HG03575 (cell line): ENCODE measurements around the gene SNX11.
"Not testable (repeated sequence)": the region's sequence is repeated elsewhere in the genome, so short reads cannot be mapped to it uniquely, and the experiment has no call there.

Experiments
- ATAC-seq: cut with Tn5 transposase; IDR thresholded peaks from one replicate; pipeline ENCODE4 v1.9.1; 2021; ENCODE audit not compliant: unreplicated experiment, insufficient number of reproducible peaks, low FRiP score; ENCODE audit errors: extremely low read depth

SNX11 gene

GRCh38 chr17:48107137-48108055 lies at the start of gene SNX11:
SNX11 (plus strand) TSS chr17:48107766; CDS start chr17:48112044, 4,278 bp downstream.
- ATAC-seq = no peak

GRCh38 chr17:48058393-48059124 lies 49.0 kb upstream of the SNX11 start:
- no peak for ATAC-seq

- ATAC-seq = no peak
Observed at GRCh38 chr17:48059125-48059668, 48.4 kb upstream of the SNX11 start.

DNA sequence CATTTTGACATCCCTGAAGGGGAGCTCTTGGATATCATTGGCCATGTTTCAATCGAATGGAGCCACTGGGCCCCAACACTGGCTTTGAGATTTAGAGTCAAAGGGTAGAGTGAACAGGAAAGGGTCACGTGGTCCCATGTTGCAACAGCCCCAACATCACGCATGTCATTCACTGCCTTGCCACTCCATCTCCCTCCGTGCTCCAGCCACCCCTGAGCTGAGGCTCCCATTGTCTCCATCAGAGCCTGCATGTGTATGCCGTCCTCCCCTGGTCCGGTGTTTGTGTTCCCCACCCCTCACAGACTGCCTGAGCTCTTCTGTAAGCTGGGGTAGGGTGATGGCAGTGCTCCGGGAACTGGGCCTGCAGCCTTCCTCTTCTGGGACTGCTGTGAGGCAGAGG lies 47.3 kb upstream of the SNX11 start:
- ATAC-seq = no peak

GRCh38 chr17:48062273-48062672 lies 45.3 kb upstream of the SNX11 start:
- ATAC-seq = no peak

DNA sequence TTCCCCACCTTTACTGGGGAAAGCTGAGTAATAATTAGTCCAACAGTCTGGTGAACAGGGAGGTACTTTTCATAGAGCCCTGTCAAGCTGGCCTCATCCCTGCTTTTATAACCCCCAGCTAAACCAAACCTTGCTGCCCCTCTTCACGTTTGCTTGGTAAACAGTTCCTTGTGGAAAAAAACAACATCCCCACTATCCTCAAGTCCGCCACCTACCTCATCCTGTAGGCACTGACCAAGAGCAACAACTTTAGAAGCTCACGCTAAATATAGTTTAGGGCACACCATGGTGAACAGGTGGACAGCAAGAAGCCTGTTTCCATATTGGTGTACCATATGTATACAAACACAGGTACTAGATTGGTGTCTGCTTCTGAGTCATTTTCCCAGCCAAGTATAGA lies 42.9 kb upstream of the SNX11 start:
- ATAC-seq = no peak

DNA sequence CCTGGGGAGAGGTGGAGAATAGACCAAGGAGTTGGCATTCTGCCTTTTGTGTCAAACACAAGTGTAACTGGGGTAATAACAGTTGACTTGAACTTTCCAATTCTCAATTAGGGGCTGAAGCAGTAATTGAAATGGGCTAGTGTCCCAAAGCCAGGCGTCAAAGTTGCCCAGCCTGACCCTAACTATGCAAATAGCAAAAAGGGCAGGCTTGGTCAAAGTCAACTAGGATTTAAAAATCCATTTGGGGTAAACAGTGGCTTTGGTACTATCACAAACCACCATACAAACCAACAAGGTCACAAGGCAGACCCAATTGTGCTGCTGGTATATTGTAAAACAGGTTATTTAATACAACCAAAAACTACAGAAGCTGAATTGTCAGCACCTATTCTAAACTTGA lies 41.4 kb upstream of the SNX11 start:
- no peak for ATAC-seq

GRCh38 chr17:48066656-48067055 lies 40.9 kb upstream of the SNX11 start:
- ATAC-seq = no peak

DNA sequence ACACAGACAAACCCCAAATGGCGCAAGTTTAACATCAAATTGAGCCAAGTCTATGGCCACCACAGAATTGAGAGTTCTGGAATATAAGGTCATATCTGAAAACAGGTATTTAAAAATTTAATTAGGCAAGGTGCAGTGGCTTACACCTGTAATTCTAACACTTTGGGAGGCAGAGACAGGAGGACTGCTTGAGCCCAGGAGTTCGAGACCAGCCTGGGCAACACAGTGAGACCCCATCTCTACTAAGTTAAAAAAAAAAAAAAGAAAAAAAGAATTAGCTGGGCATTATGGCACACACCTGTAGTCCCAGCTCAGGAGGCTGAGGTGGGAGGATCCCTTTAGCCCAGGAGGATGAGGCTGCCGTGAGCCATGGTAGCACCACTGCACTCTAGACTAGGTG lies 40.3 kb upstream of the SNX11 start:
- no peak for ATAC-seq

DNA sequence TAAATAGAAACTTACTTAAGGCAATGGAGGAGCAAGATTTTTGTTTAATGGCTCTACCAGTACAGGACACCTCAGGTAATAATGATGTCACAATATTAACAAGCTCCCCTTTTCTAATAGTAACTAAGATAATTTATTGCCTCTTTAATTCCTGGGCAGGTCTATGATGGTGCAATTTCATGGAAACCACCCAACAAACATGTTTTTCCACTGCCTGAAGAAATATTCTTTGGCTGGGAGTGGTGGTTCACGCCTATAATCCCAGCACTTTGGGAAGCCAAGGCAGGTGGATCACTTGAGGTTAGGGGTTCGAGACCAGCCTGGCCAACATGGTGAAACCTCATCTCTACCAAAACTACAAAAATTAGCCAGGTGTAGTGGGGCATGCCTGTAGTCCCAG lies 39.8 kb upstream of the SNX11 start:
- not testable (repeated sequence) for ATAC-seq

- ATAC-seq = no peak
Observed at GRCh38 chr17:48068491-48068961, 39.0 kb upstream of the SNX11 start.

DNA sequence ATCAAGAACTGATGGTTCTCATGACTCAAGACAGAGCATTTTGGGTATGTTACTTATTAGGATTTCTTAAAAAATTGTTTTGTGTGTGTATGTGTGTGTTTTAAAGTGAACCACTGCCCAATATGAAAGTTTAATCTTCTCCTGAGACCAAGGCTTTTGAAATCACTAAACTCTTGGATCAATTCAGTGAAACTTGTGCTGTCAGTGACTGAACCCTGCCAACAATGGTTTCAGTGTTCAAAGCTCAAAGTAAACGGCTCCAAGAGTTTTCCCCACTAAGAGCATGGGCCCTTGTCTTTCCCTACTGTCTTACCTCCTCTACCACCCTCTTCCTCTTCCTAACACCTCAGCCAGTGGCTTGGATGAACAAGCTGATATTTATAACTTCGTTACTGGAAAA lies 37.4 kb upstream of the SNX11 start:
- ATAC-seq = no peak

DNA sequence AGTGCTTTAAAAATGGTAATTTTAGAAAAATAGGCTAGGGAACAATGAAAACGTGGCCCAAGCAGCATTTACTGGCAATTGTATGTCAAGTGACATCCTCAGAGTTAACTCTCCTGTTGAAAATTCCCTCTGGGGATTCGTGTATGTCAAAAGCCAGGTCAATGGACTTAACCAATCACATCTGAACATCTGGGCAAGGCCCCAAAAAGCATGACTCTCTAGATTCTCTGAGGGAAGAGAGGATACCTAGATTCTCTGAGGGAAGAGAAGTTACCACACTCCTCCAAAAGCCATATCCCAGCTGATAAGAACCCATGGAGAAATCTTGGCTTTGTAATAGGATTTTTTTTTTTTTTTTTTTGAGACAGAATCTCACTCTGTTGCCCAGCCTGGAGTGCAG lies 35.9 kb upstream of the SNX11 start:
- ATAC-seq = no peak

GRCh38 chr17:48072811-48073210 lies 34.8 kb upstream of the SNX11 start:
- ATAC-seq = not testable (repeated sequence)

GRCh38 chr17:48073566-48074094 lies 33.9 kb upstream of the SNX11 start:
- ATAC-seq = not testable (repeated sequence)

DNA sequence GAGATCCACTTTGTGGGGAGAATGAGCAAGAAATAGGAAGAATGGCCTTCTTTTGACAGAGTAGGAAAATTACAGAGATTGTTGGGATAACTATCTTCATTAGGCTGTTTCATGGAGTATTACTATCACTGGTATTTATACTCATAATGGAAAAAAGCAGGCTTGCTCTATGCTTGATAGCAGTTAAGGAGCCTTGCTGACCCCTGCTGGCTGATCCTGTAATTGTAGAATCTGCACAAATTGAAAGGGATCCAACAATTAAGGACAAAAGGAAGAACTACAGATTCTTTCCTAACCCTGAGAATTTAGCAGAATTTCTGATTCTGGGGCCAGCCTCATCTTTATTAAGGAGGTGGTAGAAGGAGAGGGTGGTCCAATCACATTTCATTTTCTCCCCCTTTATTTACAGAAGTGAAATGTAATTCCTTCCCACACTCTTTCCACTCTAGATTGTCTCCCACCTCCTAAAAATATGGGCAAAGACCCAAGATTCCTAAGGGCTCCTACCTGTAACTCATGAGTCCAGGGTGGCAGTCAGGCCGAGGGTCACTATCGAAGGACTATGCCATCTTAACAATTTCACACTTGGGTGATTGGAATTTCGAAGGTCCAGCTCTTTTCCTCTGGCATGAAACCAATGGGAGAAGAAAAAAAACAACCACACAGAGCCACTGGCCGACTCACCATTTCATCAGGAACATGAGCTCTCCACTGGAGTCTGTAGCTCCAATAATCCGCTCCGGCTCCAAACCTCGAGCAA lies 33.1 kb upstream of the SNX11 start:
- no peak for ATAC-seq

- ATAC-seq = not testable (repeated sequence)
Observed at GRCh38 chr17:48077152-48077551, 30.4 kb upstream of the SNX11 start.

- no peak for ATAC-seq
Observed at GRCh38 chr17:48081858-48082257, 25.7 kb upstream of the SNX11 start.

DNA sequence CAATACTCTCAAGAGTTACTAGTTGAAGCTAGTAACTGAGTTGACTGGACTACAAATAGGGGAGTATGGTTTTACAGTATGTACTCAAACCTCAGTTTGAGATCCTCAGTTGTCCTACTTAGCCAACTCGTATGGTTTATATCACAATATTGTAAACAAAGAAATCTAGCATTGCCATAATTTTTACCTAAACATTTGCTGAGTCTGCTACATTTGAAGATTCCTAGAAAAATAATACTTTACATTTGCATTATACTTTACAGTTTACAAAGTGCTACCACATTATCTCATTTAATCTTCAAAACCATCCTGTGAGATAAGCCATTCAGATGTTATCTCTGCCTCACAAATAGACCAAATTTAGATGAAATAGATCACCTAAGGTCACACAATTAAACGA lies 22.6 kb upstream of the SNX11 start:
- ATAC-seq = no peak
